Testis (tissue), 3 donors: ENCODE measurements around the gene GRID2. TPM values are rescaled to one million over a fixed set of nuclear protein-coding genes. Genes with fewer than 3 reads are reported as not detected.

ENCODE experiments used
- DNase-seq: peaks from one replicate; pipeline ENCODE4 v3.0.0-alpha.2; 2019
- H3K27ac ChIP-seq, 2 donors: fragments of 200-600 bp; sonication (generic); one replicate each; pipeline ENCODE4 v1.5.1; 2019
- H3K27me3 ChIP-seq: fragments of 200-600 bp; sonication (generic); one replicate; pipeline ENCODE4 v1.5.1; 2019
- H3K36me3 ChIP-seq: fragments of 200-600 bp; sonication (generic); one replicate; pipeline ENCODE4 v1.5.1; 2017; ENCODE audit warnings: low read depth; ENCODE audit errors: missing control alignments
- H3K4me1 ChIP-seq: fragments of 200-600 bp; sonication (generic); one replicate; pipeline ENCODE4 v1.5.1; 2019
- H3K4me3 ChIP-seq, 2 donors: fragments of 200-600 bp; sonication (generic); one replicate each; pipeline ENCODE4 v1.5.1; 2017 to 2019
- H3K9me3 ChIP-seq: fragments of 200-600 bp; sonication (generic); one replicate; pipeline ENCODE4 v1.5.1; 2017
- CTCF ChIP-seq, 3 experiments: fragments of 450-650 bp in 2 of 3; fragments of 200-600 bp in 1 of 3; sonication (generic) in 1 of 3; IDR thresholded peaks; one replicate each; pipeline ENCODE4 v1.5.1; 2016 to 2019; ENCODE audit warnings: antibody characterized with exemption in 3 of 3, mild to moderate bottlenecking in 2 of 3, moderate library complexity in 1 of 3
- POLR2A ChIP-seq: fragments of 450-650 bp; IDR thresholded peaks from one replicate; pipeline ENCODE4 v1.6.1; 2017; ENCODE audit warnings: antibody characterized with exemption, mild to moderate bottlenecking, moderate library complexity
- WGBS, 2 donors: methylation state at CpG; one replicate each; pipeline ENCODE4 v1.1.5; 2018; 5-methylcytosine and 5-hydroxymethylcytosine counted together
- intact Hi-C: fragments of 100-400 bp; cut with DNase I; formaldehyde crosslinking; loops from one replicate; pipeline ENCODE4 v1.15.1; 2023; ENCODE audit warnings: low total_unique reads
- polyA plus RNA-seq: library from polyadenylated mRNA; stranded (reverse); fragments of 350-450 nt; fragmentation: Illumina TruSeq; extraction: RNeasy Lipid Tissue Mini Kit (QIAGEN cat#74804); gene quantifications from one replicate; pipeline ENCODE4 v1.2.3, GENCODE V29; 2014; ENCODE audit warnings: low read depth, low replicate concordance; ENCODE audit not compliant: insufficient read depth
- total RNA-seq, 2 donors: library from RNA; depleted of rRNA; stranded (reverse); fragments of >200 nt; gene quantifications; one replicate each; pipeline ENCODE4 v1.2.3, GENCODE V29; 2016

The GRID2 gene
- total and polyA plus RNA-seq, 3 donors from 2014 or later, result 27.1 to 34.6 (median 32.7) TPM

- intact Hi-C loops, result no loop called here
- Histone ChIP-seq H3K9me3 (no peaks in the 10 kb centered on the region), H3K27me3 (no peaks in the 10 kb centered on the region), H3K27ac (no peak overlapping the region), H3K4me1 (no peaks in the 10 kb centered on the region), H3K4me3 (no peak overlapping the region), H3K36me3 (no peaks in the 10 kb centered on the region)
- TF ChIP-seq POLR2A (no peak), CTCF (IDR thresholded peaks at IDR 0.05) (no peak)
- no peak for DNase-seq
- WGBS, 2 donors, result 68 to 81% methylated on average over 3 of the region's 3 CpGs
Measured at GRCh38 chr4:93228021-93228420, 924.3 kb downstream of the GRID2 start.

GRCh38 chr4:93232883-93233282, 929.1 kb downstream of the GRID2 start:
- 70 to 77% methylated on average over 2 of the region's 2 CpGs for WGBS, 2 donors
- H3K36me3 ChIP-seq, result no peaks in the 10 kb centered on the region
- no peak overlapping the region for H3K27ac ChIP-seq
- no peaks in the 10 kb centered on the region for H3K27me3 ChIP-seq
- H3K4me3 ChIP-seq, result no peak overlapping the region
- no peaks in the 10 kb centered on the region for H3K4me1 ChIP-seq
- no peak for DNase-seq
- intact Hi-C loops, result no loop called here
- TF ChIP-seq CTCF (IDR thresholded peaks at IDR 0.05) (no peak), POLR2A (no peak)
- no peaks in the 10 kb centered on the region for H3K9me3 ChIP-seq

GRCh38 chr4:93237521-93237920, 933.8 kb downstream of the GRID2 start:
- no peaks in the 10 kb centered on the region for H3K36me3 ChIP-seq
- 80 to 89% methylated on average over 2 of the region's 2 CpGs for WGBS, 2 donors
- no peak overlapping the region for H3K4me3 ChIP-seq
- no peak overlapping the region for H3K27ac ChIP-seq
- no peaks in the 10 kb centered on the region for H3K4me1 ChIP-seq
- intact Hi-C loops, result no loop called here
- TF ChIP-seq POLR2A, result no peak
- TF ChIP-seq CTCF (IDR thresholded peaks at IDR 0.05), result no peak
- DNase-seq, result no peak
- H3K9me3 ChIP-seq, result no peaks in the 10 kb centered on the region
- no peaks in the 10 kb centered on the region for H3K27me3 ChIP-seq

- Histone ChIP-seq H3K27ac (no peak overlapping the region), H3K36me3 (no peaks in the 10 kb centered on the region), H3K9me3 (no peaks in the 10 kb centered on the region), H3K4me1 (no peaks in the 10 kb centered on the region), H3K27me3 (no peaks in the 10 kb centered on the region), H3K4me3 (no peak overlapping the region)
- intact Hi-C loops, result no loop called here
- WGBS, 2 donors, result 95 to 98% methylated on average over 2 of the region's 2 CpGs
- no peak for TF ChIP-seq CTCF (IDR thresholded peaks at IDR 0.05)
- no peak for TF ChIP-seq POLR2A
- no peak for DNase-seq
Measured at GRCh38 chr4:93243262-93243661, 939.5 kb downstream of the GRID2 start.

GRCh38 chr4:93261207-93261606, 957.4 kb downstream of the GRID2 start:
- Histone ChIP-seq H3K36me3 (no peaks in the 10 kb centered on the region), H3K4me1 (no peaks in the 10 kb centered on the region), H3K9me3 (no peaks in the 10 kb centered on the region), H3K27ac (no peak overlapping the region), H3K4me3 (no peak overlapping the region), H3K27me3 (no peaks in the 10 kb centered on the region)
- TF ChIP-seq CTCF (IDR thresholded peaks at IDR 0.05) (no peak), POLR2A (no peak)
- intact Hi-C loops, result no loop called here
- WGBS, 2 donors, result 92 to 97% methylated on average over 3 of the region's 3 CpGs
- no peak for DNase-seq
